GM12878 (cell line): ENCODE data around the gene PRKG1. TPM values are rescaled to one million over a fixed set of nuclear protein-coding genes. Genes with fewer than 3 reads are reported as not detected.

Experiments
- ATAC-seq: fragments of 200-7000 bp; cut with Tn5 transposase; 3 replicates; pipeline ENCODE4 v1.9.1; 2020; ENCODE audit warnings: mild to moderate bottlenecking, moderate library complexity
- BruUV-seq: library from RNA; stranded (reverse); fragments of 400-500 nt; replicated peaks from 2 replicates; lab custom pipeline; 2021; lab: Mats Ljungman, UMichigan
- CTCF ChIA-PET: fragments of 300-600 bp; sonication (Branson Sonifier 250); formaldehyde crosslinking; extraction: SDS; loops from one replicate; lab custom pipeline; 2021; ENCODE audit warnings: inconsistent platforms; lab: Yijun Ruan, JAX
- POLR2A ChIA-PET: fragments of 350-600 bp; formaldehyde crosslinking; extraction: SDS; loops from one replicate; lab custom pipeline; 2021; ENCODE audit warnings: inconsistent platforms; lab: Charles Lee
- RAD21 ChIA-PET: fragments of 300-600 bp; sonication (Branson Sonifier 250); formaldehyde crosslinking; loops from one replicate; lab custom pipeline; 2023; ENCODE audit warnings: antibody characterized with exemption; ENCODE audit not compliant: unreplicated experiment; lab: Charles Lee
- SMC1A ChIA-PET: fragments of 300-600 bp; sonication (Branson Sonifier 250); formaldehyde crosslinking; loops from one replicate; lab custom pipeline; 2023; ENCODE audit not compliant: unreplicated experiment, uncharacterized antibody; lab: Charles Lee
- DNase-seq: peaks from one replicate; pipeline ENCODE4 v3.0.0-alpha.2; 2011; ENCODE audit warnings: low read depth, low spot score
- FAIRE-seq: peaks from 3 replicates; lab custom pipeline; 2011; peaks lifted over from hg19 to GRCh38; lab: Jason Lieb, UNC
- H2AFZ ChIP-seq: 2 replicates; pipeline ENCODE4 v1.6.0; 2011; ENCODE audit warnings: low read depth, low read length, control low read depth; ENCODE audit not compliant: control insufficient read depth
- H3K27ac ChIP-seq: 2 replicates; pipeline ENCODE4 v1.5.1; 2011; ENCODE audit warnings: control low read depth; ENCODE audit not compliant: control insufficient read depth, insufficient read depth
- H3K27me3 ChIP-seq, 2 experiments: replicated peaks in 1 of 2; 2 replicates each; pipeline versions ENCODE4 v1.6.0 to v1.6.1; 2011; ENCODE audit warnings: low read length in 1 of 2; ENCODE audit not compliant: control insufficient read depth in 2 of 2, insufficient read depth in 2 of 2
- H3K36me3 ChIP-seq, 2 experiments: 2 replicates each; pipeline ENCODE4 v1.5.1; 2011; ENCODE audit warnings: low read length in 1 of 2; ENCODE audit not compliant: control insufficient read depth in 2 of 2, insufficient read depth in 2 of 2
- H3K4me1 ChIP-seq: 2 replicates; pipeline ENCODE4 v1.6.1; 2011; ENCODE audit warnings: mild to moderate bottlenecking, low read length, moderate library complexity, mixed read lengths; ENCODE audit not compliant: control insufficient read depth, insufficient read depth
- H3K4me2 ChIP-seq: 2 replicates; pipeline ENCODE4 v1.6.0; 2011; ENCODE audit warnings: control low read depth; ENCODE audit not compliant: control insufficient read depth, insufficient read depth
- H3K4me3 ChIP-seq: fragments of 200-600 bp; sonication (generic); 2 replicates; pipeline ENCODE4 v1.5.1; 2016
- H3K79me2 ChIP-seq: 2 replicates; pipeline ENCODE4 v1.6.0; 2011; ENCODE audit warnings: low read length; ENCODE audit not compliant: control insufficient read depth, insufficient read depth
- H3K9ac ChIP-seq: 2 replicates; pipeline ENCODE4 v1.8.0; 2011; ENCODE audit warnings: low read length, control low read depth, mixed read lengths; ENCODE audit not compliant: control insufficient read depth, insufficient read depth
- H3K9me3 ChIP-seq: replicated peaks from 3 replicates; pipeline ENCODE4 v1.5.1; 2011; ENCODE audit warnings: mild to moderate bottlenecking, low read length; ENCODE audit not compliant: control insufficient read depth, insufficient read depth
- H4K20me1 ChIP-seq: 2 replicates; pipeline ENCODE4 v1.6.0; 2011; ENCODE audit not compliant: control insufficient read depth, insufficient read depth
- EP300 ChIP-seq, 2 experiments: fragments of 150-350 bp in 1 of 2; IDR thresholded peaks; 2 replicates each; pipeline ENCODE4 v1.6.1; 2011 to 2012; ENCODE audit warnings: low read depth in 2 of 2, low read length in 2 of 2, borderline replicate concordance in 1 of 2, improper control_type of control experiment in 1 of 2, inconsistent platforms in 1 of 2; ENCODE audit not compliant: control insufficient read depth in 1 of 2
- HDGF ChIP-seq: fragments of 450-650 bp; IDR thresholded peaks from 2 replicates; pipeline ENCODE4 v1.6.1; 2016; ENCODE audit warnings: antibody characterized with exemption
- NR2C1 ChIP-seq: fragments of 450-650 bp; IDR thresholded peaks from 2 replicates; pipeline ENCODE4 v1.6.1; 2017; ENCODE audit warnings: antibody characterized with exemption, mild to moderate bottlenecking, moderate library complexity
- RUNX3 ChIP-seq: IDR thresholded peaks from 2 replicates; pipeline ENCODE4 v1.6.1; 2012; ENCODE audit warnings: low read length, inconsistent platforms
- SREBF1 ChIP-seq: IDR thresholded peaks from 2 replicates; pipeline ENCODE4 v1.6.1; 2012; ENCODE audit warnings: mild to moderate bottlenecking, low read length
- ZNF622 ChIP-seq: fragments of 450-650 bp; IDR thresholded peaks from 2 replicates; pipeline ENCODE4 v1.6.1; 2017; ENCODE audit warnings: mild to moderate bottlenecking, inconsistent platforms
- WGBS: methylation state at CpG from one replicate; pipeline ENCODE4 v1.1.6; 2016; ENCODE audit warnings: low lambda C conversion rate; ENCODE audit not compliant: insufficient replicate concordance, insufficient coverage; ENCODE audit errors: missing lambda C conversion rate; 5-methylcytosine and 5-hydroxymethylcytosine counted together
- in situ Hi-C: fragments of 300-500 bp; cut with MboI; formaldehyde crosslinking; loops from 9 replicates; pipeline ENCODE4 v1.14.3; 2018; ENCODE audit warnings: mixed read lengths
- intact Hi-C: fragments of 100-400 bp; cut with micrococcal nuclease; formaldehyde crosslinking; loops from one replicate; pipeline ENCODE4 v1.14.2; 2022; ENCODE audit not compliant: unreplicated experiment
- polyA plus RNA-seq, 11 experiments: library from polyadenylated mRNA; depleted of rRNA in 4 of 11; unstranded in 6 of 11; stranded (reverse) in 5 of 11; fragments of >200 nt; fragmentation: Nextera tagmentation in 4 of 11; fragmentation: Illumina TruSeq in 1 of 11; extraction: Ambion mirVana in 4 of 11; extraction: Trizol in 1 of 11; gene quantifications; 1 replicate in 1 of 11; 2 replicates in 10 of 11; pipeline versions ENCODE4 v1.2.1 to v1.2.3, GENCODE V29; 2011 to 2016; ENCODE audit warnings: inconsistent platforms in 2 of 11, missing spikeins in 2 of 11, low read depth in 1 of 11
- total RNA-seq, 4 experiments: library from RNA; depleted of rRNA in 3 of 4; stranded (reverse); fragments of >200 nt in 3 of 4; fragmentation: Illumina TruSeq in 1 of 4; extraction: Trizol in 1 of 4; gene quantifications; 2 replicates each; pipeline versions ENCODE4 v1.2.1 to v1.2.3, GENCODE V29; 2013 to 2021
- TF ChIP-seq, protein P1 (sequence below), 3 experiments: IDR thresholded peaks in 2 of 3; conservative IDR thresholded peaks in 1 of 3; 2 replicates each; pipeline ENCODE4 v1.5.1; 2011; ENCODE audit warnings: low read depth in 3 of 3, low read length in 3 of 3, mild to moderate bottlenecking in 3 of 3, control low read depth in 2 of 3, moderate library complexity in 2 of 3, inconsistent platforms in 1 of 3, mixed read lengths in 1 of 3; ENCODE audit not compliant: control insufficient read depth in 2 of 3, insufficient read depth in 1 of 3; ENCODE audit errors: extremely low read depth in 1 of 3

Gene PRKG1
- total and polyA plus RNA-seq, 10 of the 15 experiments (the other 5 are each of a cell fraction or from before 2014, with no cell fraction given), result 0.04 to 0.05 TPM; not detected in 8

DNA sequence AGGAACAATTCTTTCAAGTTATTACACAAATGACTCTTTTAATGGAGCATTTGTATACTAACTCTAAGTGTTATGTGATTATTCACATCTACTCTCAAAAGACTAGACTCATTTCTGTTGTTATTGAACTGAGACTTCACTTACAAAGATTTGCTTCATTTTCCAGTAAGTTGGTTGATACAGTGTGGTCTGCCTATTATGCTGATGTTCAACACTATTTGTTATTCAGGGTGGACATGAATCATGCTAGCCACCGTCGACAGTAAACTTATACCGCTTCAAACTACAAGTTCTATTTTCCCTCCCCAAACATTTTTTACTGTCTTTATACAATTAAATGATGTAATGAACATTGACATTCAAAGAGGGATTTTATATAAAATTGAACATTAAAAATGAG lies 84.5 kb downstream of the PRKG1 start:
- ChIA-PET CTCF (no interaction called here), SMC1A (no interaction called here), RAD21 (no interaction called here), POLR2A (no interaction called here)
- in situ Hi-C loops, result no loop called here
- FAIRE-seq (no peak), ATAC-seq (no peak), DNase-seq (no peak)
- BruUV-seq, result no TSS peak
- no peaks in the 10 kb centered on the region for H3K79me2 ChIP-seq
- no peaks in the 10 kb centered on the region for H3K36me3 ChIP-seq
- 91% methylated on average over 3 of the region's 3 CpGs for WGBS
- H3K4me3 ChIP-seq, result no peak overlapping the region
- no peak overlapping the region for H2AFZ ChIP-seq
- H3K4me1 ChIP-seq, result no peaks in the 10 kb centered on the region
- H3K9me3 ChIP-seq, result no peaks in the 10 kb centered on the region
- intact Hi-C loops, result no loop called here
- H3K27ac ChIP-seq, result no peak overlapping the region
- H3K9ac ChIP-seq, result no peak overlapping the region
- no peak for TF ChIP-seq EP300 (IDR thresholded peaks at IDR 0.05; ENCODE audit: borderline replicate concordance in 1 of 2, control insufficient read depth in 1 of 2, low read depth in 2 of 2, low read length in 2 of 2)
- TF ChIP-seq NR2C1, result no peak
- no peak for TF ChIP-seq HDGF
- TF ChIP-seq, protein P1, sequence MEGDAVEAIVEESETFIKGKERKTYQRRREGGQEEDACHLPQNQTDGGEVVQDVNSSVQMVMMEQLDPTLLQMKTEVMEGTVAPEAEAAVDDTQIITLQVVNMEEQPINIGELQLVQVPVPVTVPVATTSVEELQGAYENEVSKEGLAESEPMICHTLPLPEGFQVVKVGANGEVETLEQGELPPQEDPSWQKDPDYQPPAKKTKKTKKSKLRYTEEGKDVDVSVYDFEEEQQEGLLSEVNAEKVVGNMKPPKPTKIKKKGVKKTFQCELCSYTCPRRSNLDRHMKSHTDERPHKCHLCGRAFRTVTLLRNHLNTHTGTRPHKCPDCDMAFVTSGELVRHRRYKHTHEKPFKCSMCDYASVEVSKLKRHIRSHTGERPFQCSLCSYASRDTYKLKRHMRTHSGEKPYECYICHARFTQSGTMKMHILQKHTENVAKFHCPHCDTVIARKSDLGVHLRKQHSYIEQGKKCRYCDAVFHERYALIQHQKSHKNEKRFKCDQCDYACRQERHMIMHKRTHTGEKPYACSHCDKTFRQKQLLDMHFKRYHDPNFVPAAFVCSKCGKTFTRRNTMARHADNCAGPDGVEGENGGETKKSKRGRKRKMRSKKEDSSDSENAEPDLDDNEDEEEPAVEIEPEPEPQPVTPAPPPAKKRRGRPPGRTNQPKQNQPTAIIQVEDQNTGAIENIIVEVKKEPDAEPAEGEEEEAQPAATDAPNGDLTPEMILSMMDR (IDR thresholded peaks at IDR 0.05 in 2 of 3, conservative IDR thresholded peaks at IDR 0.05 in 1 of 3; ENCODE audit: control insufficient read depth in 2 of 3, extremely low read depth in 1 of 3, insufficient read depth in 1 of 3, low read depth in 3 of 3, low read length in 3 of 3), result no peak
- TF ChIP-seq ZNF622, result no peak
- no peak for TF ChIP-seq RUNX3
- no peak for TF ChIP-seq SREBF1
- H3K4me2 ChIP-seq, result no peak overlapping the region
- no peaks in the 10 kb centered on the region for H3K27me3 ChIP-seq
- H4K20me1 ChIP-seq, result no peaks in the 10 kb centered on the region
